GM18505 (cell line): ENCODE results near the gene ATF6B.

ENCODE experiments used
- ATAC-seq: cut with Tn5 transposase; IDR thresholded peaks from one replicate; pipeline ENCODE4 v1.9.1; 2021; ENCODE audit not compliant: unreplicated experiment
- POLR2A ChIP-seq: IDR thresholded peaks from 4 replicates; pipeline ENCODE4 v1.6.1; 2011; ENCODE audit warnings: borderline replicate concordance; ENCODE audit not compliant: insufficient read depth, insufficient read length; ENCODE audit errors: extremely low read depth

The ATF6B gene

GRCh38 chr6:32167761-32168262 is 39.8 kb upstream of the ATF6B start:
- TF ChIP-seq POLR2A = no peak
- ATAC-seq = no peak

GRCh38 chr6:32167154-32167760 is 39.2 kb upstream of the ATF6B start:
- no peak for TF ChIP-seq POLR2A
- ATAC-seq = no peak

GRCh38 chr6:32166411-32167061 is 38.5 kb upstream of the ATF6B start:
- no peak for ATAC-seq

DNA sequence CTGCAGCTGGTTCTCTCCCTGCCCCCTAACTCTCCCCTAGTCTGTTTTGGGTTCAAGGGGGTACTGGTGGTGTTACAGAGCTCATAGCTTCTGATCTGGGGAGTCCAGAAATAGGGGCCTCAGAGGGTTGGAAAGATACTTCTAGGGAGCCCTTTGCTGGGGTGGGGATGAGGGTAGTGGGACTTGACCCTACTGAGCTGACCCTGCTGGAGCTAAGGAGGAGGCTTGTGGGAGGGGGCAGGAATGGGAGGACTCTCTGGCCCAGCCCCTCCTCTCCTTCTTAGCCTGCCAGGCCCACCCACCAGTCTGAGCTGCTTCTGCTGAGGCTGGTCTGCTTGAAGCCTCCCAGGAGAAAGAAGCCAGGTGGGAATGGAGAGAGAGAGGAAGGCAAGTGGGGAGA is 36.2 kb upstream of the ATF6B start, which contains the start of gene EGFL8:
EGFL8 (plus strand) TSS at position 301 of the 400 bp plus-strand sequence. CDS start 1,571 bp downstream, outside the sequence.
- ATAC-seq = no peak

More at GRCh38 chr6:32166411-32167061, 38.5 kb upstream of the ATF6B start:
- TF ChIP-seq POLR2A = no peak

GRCh38 chr6:32163559-32164258 is 35.7 kb upstream of the ATF6B start:
- TF ChIP-seq POLR2A = no peak
- ATAC-seq = no peak

More for the DNA sequence above, 36.2 kb upstream of the ATF6B start, which contains the start of gene EGFL8:
- no peak for TF ChIP-seq POLR2A

GRCh38 chr6:32158052-32158451 is 30.0 kb upstream of the ATF6B start:
- no peak for ATAC-seq
- TF ChIP-seq POLR2A = no peak

- no peak for TF ChIP-seq POLR2A
- ATAC-seq = no peak
Measured at GRCh38 chr6:32156891-32157290, 28.8 kb upstream of the ATF6B start.

DNA sequence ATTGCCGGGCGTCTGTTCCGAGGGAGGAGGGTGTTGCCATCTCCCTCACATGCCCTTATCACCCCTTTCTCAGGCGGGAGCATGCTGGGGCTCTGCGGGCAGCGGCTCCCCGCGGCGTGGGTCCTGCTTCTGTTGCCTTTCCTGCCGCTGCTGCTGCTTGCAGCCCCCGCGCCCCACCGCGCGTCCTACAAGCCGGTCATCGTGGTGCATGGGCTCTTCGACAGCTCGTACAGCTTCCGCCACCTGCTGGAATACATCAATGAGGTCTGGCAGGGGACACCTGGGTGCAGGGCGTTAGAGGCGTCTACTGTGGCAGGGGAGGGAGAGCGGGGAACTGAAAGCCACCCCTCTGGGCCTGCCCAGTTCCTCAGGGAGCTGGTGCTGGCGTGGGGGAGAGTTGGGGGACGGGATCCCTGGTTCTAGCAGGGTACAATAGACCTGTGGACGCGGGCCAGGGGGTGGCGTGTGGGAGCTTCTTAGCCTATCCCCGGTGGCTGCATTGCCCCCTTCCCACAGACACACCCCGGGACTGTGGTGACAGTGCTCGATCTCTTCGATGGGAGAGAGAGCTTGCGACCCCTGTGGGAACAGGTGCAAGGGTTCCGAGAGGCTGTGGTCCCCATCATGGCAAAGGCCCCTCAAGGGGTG is 26.6 kb upstream of the ATF6B start:
- ATAC-seq = no peak

GRCh38 chr6:32153564-32154513 is 25.8 kb upstream of the ATF6B start, which contains the start of gene PPT2:
PPT2 (plus strand) TSS chr6:32154141; CDS start chr6:32154595, 454 bp downstream.
- TF ChIP-seq POLR2A = no peak
- ATAC-seq = no peak

More for the DNA sequence above, 26.6 kb upstream of the ATF6B start:
- TF ChIP-seq POLR2A = no peak

GRCh38 chr6:32152769-32153563 is 24.9 kb upstream of the ATF6B start:
- no peak for ATAC-seq
- TF ChIP-seq POLR2A = no peak
